ENCODE measurements around the gene GNA14. TPM values are rescaled to one million over a fixed set of nuclear protein-coding genes. Genes with fewer than 3 reads are reported as not detected.
A peak's percentile ranks its signal among the peaks of the same experiment; 100 is the strongest.
"Not testable (repeated sequence)": the region's sequence is repeated elsewhere in the genome, so short reads cannot be mapped to it uniquely, and the experiment has no call there.

Gene GNA14
- polyA plus RNA-seq (2012; ENCODE audit: insufficient read depth, insufficient read length) = not detected

GRCh38 chr9:77648234-77649108, at the start of gene GNA14:
Gene GNA14 (minus strand): TSS chr9:77648322. CDS start chr9:77647793, 529 bp downstream.
- H3K4me3 ChIP-seq (ENCODE audit: low read length) = no peak within 1 kb of the TSS
- no peak for DNase-seq (ENCODE audit: low read depth, low spot score)

DNA sequence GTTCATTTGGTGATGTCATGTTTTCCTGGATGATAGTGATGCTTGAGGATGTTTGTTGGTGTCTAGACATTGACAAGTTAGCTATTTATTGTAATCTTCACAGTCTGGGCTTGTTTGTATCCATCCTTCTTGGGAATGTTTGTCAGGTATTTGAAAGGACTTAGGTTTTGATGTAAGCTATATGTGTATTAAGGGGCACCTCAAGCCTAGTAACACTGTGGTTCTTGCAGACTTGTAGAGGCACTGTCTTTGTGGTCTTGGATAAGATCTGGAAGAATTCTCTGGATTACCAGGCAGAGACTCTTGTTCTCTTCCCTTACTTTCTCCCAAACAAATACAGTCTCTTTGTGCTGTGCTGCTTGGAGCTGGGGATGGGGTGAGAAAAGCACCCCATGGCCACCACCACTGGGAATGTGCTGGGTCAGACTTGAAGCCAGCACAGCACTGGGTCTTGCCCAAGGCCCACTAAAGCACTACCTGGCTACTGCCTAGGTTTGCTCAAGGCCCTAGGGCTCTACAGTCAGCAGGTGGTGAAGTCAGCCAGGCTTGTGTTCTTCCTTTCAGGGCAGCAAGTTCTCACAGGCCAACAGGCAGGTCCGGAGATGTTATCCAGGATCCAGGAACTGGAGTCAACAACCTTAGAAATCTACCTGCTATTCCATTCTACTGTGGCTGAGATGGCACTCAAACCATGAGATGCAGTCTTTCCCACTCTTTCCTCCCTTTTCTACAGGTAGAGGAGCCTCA, 49.3 kb upstream of the GNA14 start:
- no peak for DNase-seq (ENCODE audit: low read depth, low spot score)
- no peak overlapping the region for H3K4me3 ChIP-seq (ENCODE audit: low read length)

DNA sequence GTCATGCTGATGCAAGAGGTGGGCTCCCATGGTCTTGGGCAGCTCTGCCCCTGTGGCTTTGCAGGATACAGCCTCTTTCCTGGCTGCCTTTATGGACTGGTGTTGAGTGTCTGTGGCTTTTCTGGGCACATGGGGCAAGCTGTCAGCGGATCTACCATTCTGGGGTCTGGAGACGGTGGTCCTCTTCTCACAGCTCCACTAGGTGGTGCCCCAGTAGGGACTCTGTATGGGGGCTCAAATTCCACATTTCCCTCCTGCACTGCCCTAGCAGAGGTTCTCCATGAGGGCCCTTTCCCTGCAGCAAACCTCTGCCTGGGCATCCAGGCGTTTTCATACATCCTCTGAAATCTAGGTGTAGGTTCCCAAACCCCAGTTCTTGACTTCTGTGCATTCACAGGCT, 42.6 kb upstream of the GNA14 start:
- not testable (repeated sequence) for DNase-seq (ENCODE audit: low read depth, low spot score); H3K4me3 ChIP-seq (ENCODE audit: low read length)

GRCh38 chr9:77690119-77690518, 42.0 kb upstream of the GNA14 start:
- H3K4me3 ChIP-seq (ENCODE audit: low read length); DNase-seq (ENCODE audit: low read depth, low spot score): not testable (repeated sequence)

DNA sequence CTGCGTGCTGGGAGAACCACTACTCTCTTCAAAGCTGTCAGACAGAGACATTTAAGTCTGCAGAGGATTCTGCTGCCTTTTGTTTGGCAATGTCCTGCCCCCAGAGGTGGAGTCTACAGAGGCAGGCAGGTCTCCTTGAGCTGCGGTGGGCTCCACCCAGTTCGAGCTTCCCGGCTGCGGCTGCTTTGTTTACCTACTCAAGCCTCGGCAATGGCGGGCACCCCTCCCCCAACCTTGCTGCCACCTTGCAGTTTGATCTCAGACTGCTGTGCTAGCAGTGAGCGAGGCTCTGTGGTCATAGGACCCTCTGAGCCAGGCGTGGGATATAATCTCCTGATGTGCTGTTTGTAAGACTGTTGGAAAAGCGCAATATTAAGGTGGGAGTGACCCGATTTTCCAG, 39.6 kb upstream of the GNA14 start:
- not testable (repeated sequence) for DNase-seq (ENCODE audit: low read depth, low spot score); H3K4me3 ChIP-seq (ENCODE audit: low read length)

DNA sequence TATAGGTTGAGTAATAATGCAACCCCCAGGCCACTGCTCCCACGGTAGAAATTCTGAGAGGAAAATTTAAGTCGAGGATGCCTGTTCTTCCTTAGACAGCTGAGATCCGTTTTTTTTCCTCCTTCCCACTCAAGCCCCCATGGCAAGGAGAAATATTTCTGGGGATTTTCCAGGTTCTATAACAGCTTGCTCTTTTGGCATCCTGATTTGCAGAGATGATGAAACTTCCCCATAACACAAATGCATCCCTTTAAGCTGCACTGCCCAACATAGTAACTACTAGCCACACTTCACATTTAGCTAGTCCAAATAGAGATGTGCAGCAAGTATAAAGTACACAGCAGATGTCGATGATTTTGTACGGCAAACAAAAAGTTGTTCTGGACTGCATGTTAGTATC, 32.5 kb upstream of the GNA14 start:
- no peak for DNase-seq (ENCODE audit: low read depth, low spot score)
- H3K4me3 ChIP-seq (ENCODE audit: low read length) = no peak overlapping the region

DNA sequence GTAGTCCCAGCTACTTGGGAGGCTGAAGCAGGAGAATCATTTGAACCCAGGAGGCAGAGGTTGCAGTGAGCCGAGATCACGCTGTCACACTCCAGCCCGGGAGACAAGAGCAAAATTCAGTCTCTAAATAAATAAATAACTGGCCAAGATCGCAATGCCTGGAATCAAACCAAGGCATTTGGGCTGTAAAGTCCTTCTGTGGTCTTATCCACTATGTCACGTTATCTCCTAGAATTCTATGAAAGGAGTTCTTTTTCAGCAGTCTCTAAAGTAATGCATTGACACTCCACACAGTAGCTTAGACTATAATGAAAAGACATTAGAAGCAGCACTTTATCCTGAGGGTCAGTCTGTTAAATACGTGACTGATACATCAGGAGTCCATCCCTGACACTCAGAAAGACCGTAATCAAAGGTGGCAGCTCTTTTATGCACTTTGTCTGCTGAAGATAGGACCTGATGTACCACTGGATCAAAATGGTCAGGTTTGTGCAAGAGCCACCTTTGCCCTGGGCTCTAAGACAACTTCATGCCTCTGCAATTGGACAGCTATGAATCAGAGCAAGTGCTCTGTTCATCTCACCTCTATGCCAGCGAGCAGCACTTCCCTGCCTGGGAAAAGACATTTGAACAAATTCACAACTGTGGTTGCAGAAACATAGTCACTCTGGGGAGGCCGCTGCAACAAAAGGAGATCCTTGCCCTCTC, 31.7 kb upstream of the GNA14 start:
- no peak for DNase-seq (ENCODE audit: low read depth, low spot score)
- H3K4me3 ChIP-seq (ENCODE audit: low read length) = no peak overlapping the region

- H3K4me3 ChIP-seq (ENCODE audit: low read length) = no peak overlapping the region
- DNase-seq (ENCODE audit: low read depth, low spot score) = no peak
These were observed 31.0 kb upstream of the GNA14 start for GRCh38 chr9:77679088-77679487.

- DNase-seq (ENCODE audit: low read depth, low spot score) = no peak
- no peak overlapping the region for H3K4me3 ChIP-seq (ENCODE audit: low read length)
These were observed 29.9 kb upstream of the GNA14 start for GRCh38 chr9:77677957-77678535.

- DNase-seq (ENCODE audit: low read depth, low spot score) = no peak
- H3K4me3 ChIP-seq (ENCODE audit: low read length) = no peak overlapping the region
These were observed 29.3 kb upstream of the GNA14 start for GRCh38 chr9:77677397-77677796.

DNA sequence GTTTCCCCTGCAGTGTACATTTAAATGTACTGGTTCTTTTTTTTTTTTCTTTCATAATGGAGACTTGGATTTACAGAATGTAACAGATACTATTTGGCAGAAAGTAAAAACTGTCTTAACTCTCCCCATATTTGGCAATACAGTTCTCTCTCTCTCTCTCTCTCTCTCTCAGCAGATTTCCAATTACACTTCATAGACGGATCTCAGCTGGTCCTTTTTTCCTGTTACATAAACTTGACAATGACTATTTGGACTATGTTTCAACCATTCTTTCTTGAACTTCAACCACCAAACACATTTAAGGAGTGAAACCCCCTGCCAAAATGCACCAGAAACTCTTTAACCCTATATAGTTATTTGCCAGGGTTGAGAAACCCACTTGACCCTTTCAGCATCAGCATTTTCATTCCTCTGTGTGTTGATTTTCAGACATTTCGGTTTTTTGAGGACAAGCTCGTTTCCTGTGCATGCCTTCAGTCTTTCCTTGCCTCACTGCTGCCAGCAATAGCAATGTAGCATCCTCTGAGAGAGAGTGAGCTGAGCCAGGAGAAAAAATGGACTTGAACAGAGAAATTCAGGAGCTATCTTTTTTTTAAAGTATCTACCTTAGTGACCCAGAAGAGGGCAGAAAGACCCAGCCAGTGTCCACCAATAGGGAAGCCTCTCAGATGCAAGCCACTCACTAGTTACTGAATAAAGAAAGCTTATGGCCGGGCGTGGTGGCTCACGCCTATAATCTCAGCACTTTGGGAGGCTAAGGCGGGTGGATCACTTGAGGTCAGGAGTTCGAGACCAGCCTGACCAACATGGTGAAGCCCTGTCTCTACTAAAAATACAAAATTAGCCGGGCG, 26.0 kb upstream of the GNA14 start:
- DNase-seq (ENCODE audit: low read depth, low spot score) = no peak
- H3K4me3 ChIP-seq (ENCODE audit: low read length) = no peak overlapping the region

DNA sequence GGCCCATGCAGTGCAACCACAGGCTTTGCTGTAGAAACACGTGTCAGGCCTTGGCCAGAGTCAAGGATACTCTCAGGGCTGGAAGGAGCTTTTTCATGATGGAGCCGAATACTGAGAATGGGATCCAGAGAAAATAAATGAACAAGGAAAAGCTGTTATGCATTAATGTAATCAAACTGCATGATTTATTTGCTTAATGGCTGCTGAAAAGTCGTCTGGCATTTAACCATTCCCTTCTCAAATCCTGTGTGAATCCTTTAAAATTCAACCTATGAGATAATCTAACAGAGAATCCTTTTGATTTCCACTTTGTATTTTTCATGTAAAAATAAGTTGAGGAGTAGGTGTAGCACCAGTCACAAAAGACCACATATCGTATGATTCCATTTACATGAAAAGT, 24.1 kb upstream of the GNA14 start:
- no peak for DNase-seq (ENCODE audit: low read depth, low spot score)
- H3K4me3 ChIP-seq (ENCODE audit: low read length) = no peak overlapping the region

DNA sequence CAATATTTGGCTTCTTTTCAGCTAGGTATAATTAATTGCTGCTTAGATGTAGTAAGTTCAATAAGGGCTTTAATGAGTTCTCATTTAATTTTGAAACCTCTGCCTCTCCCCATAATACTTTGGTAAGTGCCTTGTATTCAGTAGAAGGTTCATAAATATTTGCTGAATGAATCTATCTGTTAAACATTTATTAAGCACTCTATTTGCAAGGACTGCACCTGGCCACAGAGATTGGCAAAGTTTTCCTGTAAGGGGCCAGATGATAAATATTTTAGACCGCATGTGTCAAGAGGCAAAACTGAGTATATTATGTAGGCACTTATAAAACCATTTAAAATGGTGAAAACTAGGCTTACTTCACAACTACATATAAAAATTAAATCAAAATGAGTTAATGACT, 19.0 kb upstream of the GNA14 start:
- no peak for DNase-seq (ENCODE audit: low read depth, low spot score)

DNA sequence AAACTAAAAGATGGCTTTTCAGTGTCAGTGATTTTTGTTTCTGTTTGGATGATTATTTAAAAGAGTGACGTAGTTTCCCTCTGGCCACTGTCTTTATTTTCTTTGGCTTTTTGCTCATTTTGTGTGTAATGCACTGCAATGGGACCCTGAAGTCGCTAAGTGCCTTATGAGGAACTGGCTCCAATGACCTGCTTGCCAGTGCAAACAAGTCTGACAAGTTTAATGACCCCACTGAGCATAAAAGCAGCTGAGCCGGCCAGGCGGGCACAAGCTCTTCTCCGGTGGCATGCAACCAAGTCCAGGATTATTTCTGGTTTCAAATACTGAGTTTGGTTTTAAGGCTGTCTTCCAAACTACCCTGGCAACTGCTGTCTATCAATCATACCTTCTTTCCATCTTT, 15.6 kb upstream of the GNA14 start:
- H3K4me3 ChIP-seq (ENCODE audit: low read length) = no peak overlapping the region
- no peak for DNase-seq (ENCODE audit: low read depth, low spot score)

More for the DNA sequence above, 19.0 kb upstream of the GNA14 start:
- no peak overlapping the region for H3K4me3 ChIP-seq (ENCODE audit: low read length)

GRCh38 chr9:77661566-77662085, 13.5 kb upstream of the GNA14 start:
- no peak overlapping the region; the same call in 1 of the 2 replicates for H3K4me3 ChIP-seq (ENCODE audit: low read length)
- DNase-seq (ENCODE audit: low read depth, low spot score) = peak; percentile 62

DNA sequence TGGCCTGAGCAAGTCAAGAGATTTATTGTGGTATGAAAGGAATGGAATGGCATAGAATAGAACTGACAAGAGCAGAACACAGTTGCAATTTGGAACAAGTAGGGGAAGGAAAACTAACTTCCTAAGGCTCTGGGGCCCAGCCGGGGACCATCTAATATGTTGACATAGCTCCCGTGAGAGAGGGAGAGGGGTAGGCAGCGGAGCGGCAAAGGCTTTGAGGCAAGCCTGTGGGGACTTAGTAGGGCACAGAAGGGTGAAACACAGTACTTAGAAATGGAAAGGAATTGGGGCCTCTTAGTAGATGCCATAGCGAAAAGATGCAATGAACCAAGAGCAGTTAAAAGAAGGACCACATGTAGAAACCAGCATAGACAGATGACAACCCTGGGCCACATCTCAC, 11.8 kb upstream of the GNA14 start:
- H3K4me3 ChIP-seq (ENCODE audit: low read length) = no peak overlapping the region
- no peak for DNase-seq (ENCODE audit: low read depth, low spot score)

DNA sequence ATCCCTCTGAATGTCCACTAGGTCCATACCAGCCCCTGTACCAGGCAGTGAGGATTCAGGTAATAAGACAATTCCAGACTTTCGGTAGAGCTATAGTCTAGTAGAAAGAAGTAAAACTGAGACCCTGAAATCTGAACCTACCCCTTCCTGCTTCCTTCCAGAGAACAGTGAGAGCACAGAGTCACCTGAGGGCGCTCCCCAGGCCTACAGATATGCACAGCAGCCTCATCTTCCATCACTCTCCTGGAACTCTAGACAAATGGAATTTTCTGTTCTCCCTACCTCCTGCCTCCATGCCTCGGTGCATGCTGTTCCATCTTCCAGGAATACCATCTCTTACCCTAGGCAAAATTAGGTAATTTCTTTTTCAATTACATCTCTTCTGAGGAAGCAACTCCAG, 3.1 kb upstream of the GNA14 start:
- no peak for DNase-seq (ENCODE audit: low read depth, low spot score)
- no peak overlapping the region for H3K4me3 ChIP-seq (ENCODE audit: low read length)

- DNase-seq (ENCODE audit: low read depth, low spot score) = no peak
- no peak overlapping the region for H3K4me3 ChIP-seq (ENCODE audit: low read length)
These were observed 1.1 kb upstream of the GNA14 start for GRCh38 chr9:77649109-77649812.

All from Jurkat, Clone E6-1 (cell line).